Astrocyte of the cerebellum (primary cell): Measurements from ENCODE around the gene PPP1R16B.

ENCODE experiments used
- DNase-seq: peaks from one replicate; pipeline ENCODE4 v3.0.0-alpha.2; 2011; ENCODE audit warnings: low read depth
- H3K4me3 ChIP-seq: 2 replicates; pipeline ENCODE4 v1.5.1; 2011; ENCODE audit warnings: mild to moderate bottlenecking, low read depth, low read length, moderate library complexity
- CTCF ChIP-seq: IDR thresholded peaks from 2 replicates; pipeline ENCODE4 v1.5.1; 2012; ENCODE audit warnings: low read length, low read depth, moderate library complexity, mild to moderate bottlenecking; ENCODE audit errors: missing control alignments
- in situ Hi-C: cut with HindIII; loops from 2 replicates; pipeline ENCODE4 v1.10.0; 2017; ENCODE audit warnings: low sequenced_read_pairs

Gene PPP1R16B

GRCh38 chr20:38892091-38892981 lies 86.8 kb downstream of the PPP1R16B start:
- H3K4me3 ChIP-seq: no peak overlapping the region
- TF ChIP-seq CTCF: no peak
- no peak for DNase-seq
- in situ Hi-C loops: no loop called here

GRCh38 chr20:38893056-38893564 lies 87.6 kb downstream of the PPP1R16B start:
- no peak for DNase-seq
- in situ Hi-C loops: no loop called here

DNA sequence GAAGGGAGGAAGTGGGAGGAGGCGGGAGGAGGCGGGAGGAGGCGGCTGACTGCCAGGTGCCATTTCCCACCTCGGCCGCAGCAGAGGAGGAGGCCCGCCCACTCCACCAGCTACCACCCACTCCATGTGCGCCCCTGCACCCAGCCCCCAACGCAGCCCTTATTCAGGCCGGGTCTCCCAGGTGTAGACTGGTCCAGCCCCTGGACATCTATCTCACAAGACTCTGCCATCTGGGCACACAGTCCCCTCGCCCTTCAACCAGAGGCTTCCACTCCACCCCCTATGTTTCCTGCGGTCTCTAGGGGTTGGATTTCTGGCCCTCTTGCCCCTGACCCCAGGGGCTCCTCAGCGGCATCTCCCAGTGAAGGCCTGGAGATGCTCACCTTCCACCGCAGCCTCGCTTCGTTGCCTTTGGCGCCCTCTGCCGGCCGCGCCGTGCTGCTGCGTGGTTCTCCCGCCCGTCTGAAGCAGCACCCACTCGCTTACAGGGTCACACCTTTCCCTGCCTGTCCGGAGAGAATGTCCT lies 88.1 kb downstream of the PPP1R16B start:
- in situ Hi-C loops: no loop called here
- no peak for DNase-seq
- H3K4me3 ChIP-seq: no peak overlapping the region
- peak; percentile 88 for TF ChIP-seq CTCF

More at GRCh38 chr20:38893056-38893564, 87.6 kb downstream of the PPP1R16B start:
- no peak for TF ChIP-seq CTCF
- H3K4me3 ChIP-seq: no peak overlapping the region

DNA sequence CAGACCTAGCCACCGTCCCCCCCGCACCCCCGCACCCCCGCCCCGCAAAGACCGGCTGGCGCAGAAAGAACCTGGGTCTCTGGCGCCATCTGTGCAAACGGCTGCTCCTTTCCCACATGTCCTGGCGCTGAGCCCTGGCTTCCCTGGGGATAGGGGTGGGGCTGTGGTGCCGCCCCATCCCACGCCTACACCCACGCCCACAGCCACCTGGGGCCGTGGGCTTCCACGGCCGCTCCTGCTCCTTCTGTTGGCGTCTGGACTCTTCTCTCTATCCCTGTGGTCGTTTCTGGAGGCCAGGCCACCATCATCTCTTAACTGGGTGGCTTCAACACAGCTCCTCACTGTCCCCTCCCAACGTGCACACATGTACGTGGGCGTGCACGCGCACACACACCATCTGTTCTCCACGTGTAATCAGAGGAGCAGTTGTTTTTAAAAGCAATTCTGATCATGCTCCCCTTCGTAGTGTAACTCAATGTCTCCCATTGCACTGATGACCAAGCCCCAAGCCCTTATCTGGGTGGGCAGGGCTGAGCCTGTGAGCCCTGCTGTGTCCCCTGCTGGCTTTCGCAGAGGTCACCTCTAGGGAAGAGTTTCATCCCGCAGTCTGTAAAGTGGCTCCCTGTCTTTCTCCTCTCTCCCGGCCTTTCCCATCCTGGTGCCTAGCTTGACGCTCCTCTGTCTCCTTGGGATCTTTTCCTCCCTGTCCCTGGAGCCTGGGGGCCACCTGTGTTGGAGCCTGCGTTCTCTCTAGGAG lies 88.8 kb downstream of the PPP1R16B start:
- no peak for DNase-seq
- no peak overlapping the region for H3K4me3 ChIP-seq
- in situ Hi-C loops: no loop called here
- TF ChIP-seq CTCF: no peak

DNA sequence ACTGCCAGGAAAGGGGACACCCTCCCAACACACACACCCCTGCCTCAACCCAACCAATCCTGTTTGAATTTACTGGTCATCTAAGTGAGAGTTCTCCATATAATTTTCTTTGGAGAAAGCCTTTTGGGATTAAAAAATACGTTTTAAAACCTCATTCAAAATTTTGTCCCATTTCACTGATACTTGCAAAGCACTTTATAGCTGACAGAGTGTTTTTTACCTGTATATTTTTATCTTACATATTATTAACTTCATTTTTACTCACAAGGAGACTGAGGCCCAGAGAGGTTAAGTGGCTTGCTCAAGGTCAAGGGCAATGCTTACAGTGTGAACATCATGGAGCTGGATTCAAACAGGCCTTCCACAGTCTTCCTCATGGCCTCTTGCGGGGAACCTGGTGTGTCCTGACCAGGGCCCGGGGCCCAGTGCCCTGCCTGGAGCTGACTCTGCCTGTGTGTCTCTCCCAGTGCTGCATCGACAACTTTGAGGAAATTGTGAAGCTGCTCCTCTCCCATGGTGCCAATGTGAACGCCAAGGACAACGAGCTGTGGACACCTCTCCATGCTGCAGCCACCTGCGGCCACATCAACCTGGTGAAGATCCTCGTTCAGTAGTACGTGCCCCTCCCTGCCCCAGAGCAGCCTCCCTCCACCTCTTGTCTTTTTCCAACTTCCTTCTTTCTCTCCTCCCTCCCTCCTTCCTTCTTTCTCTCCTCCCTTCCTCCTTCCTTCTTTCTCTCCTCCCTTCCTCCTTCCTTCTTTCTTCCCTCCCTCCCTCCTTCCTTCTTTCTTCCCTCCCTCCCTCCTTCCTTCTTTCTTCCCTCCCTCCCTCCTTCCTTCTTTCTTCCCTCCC lies 89.8 kb downstream of the PPP1R16B start:
- H3K4me3 ChIP-seq: no peak overlapping the region

More for the DNA sequence above, 89.8 kb downstream of the PPP1R16B start:
- TF ChIP-seq CTCF: no peak
- no peak for DNase-seq
- in situ Hi-C loops: no loop called here
